T-helper 2 cell (primary cell): ENCODE results near the gene GGPS1.
"Not testable (repeated sequence)": the region's sequence is repeated elsewhere in the genome, so short reads cannot be mapped to it uniquely, and the experiment has no call there.

Experiments used
- DNase-seq, 5 experiments: peaks; one replicate each; pipeline versions ENCODE4 v3.0.0 to v3.0.0-alpha.2; 2012 to 2022

Gene GGPS1

GRCh38 chr1:235339746-235340145, 11.4 kb downstream of the GGPS1 start:
- peak in 1 of 5 experiments; percentile 30 for DNase-seq

GRCh38 chr1:235341334-235341733, 13.0 kb downstream of the GGPS1 start:
- no peak for DNase-seq

GRCh38 chr1:235342039-235342438, 13.7 kb downstream of the GGPS1 start:
- no peak for DNase-seq

GRCh38 chr1:235342471-235342870, 14.1 kb downstream of the GGPS1 start:
- DNase-seq, result no peak

- no peak for DNase-seq
Observed at GRCh38 chr1:235343726-235344125, 15.4 kb downstream of the GGPS1 start.

- DNase-seq, result no peak
Observed at GRCh38 chr1:235351441-235351840, 23.1 kb downstream of the GGPS1 start.

GRCh38 chr1:235351898-235352297, 23.5 kb downstream of the GGPS1 start:
- DNase-seq, result no peak

GRCh38 chr1:235357485-235358373, 29.4 kb downstream of the GGPS1 start:
- no peak for DNase-seq

GRCh38 chr1:235358899-235359298, 30.5 kb downstream of the GGPS1 start:
- no peak for DNase-seq

- DNase-seq, result not testable (repeated sequence)
Observed at GRCh38 chr1:235364189-235364588, 35.8 kb downstream of the GGPS1 start.

GRCh38 chr1:235366286-235366685, 37.9 kb downstream of the GGPS1 start:
- DNase-seq, result no peak

- DNase-seq, result peak; percentile 61 to 92 (median 76)
Observed at GRCh38 chr1:235367000-235367908, 38.9 kb downstream of the GGPS1 start, which contains the start of gene TBCE. TBCE (plus strand) TSS chr1:235367427; CDS start chr1:235380050, 12,623 bp downstream.

- no peak for DNase-seq
Observed at GRCh38 chr1:235368428-235368827, 40.1 kb downstream of the GGPS1 start.

GRCh38 chr1:235369802-235370201, 41.4 kb downstream of the GGPS1 start:
- no peak for DNase-seq

GRCh38 chr1:235375919-235376605, 47.7 kb downstream of the GGPS1 start:
- DNase-seq, result no peak

- DNase-seq, result not testable (repeated sequence)
Observed at GRCh38 chr1:235378134-235378735, 49.9 kb downstream of the GGPS1 start.

GRCh38 chr1:235381955-235382739, 53.8 kb downstream of the GGPS1 start:
- DNase-seq, result not testable (repeated sequence)

- not testable (repeated sequence) for DNase-seq
Observed at GRCh38 chr1:235385633-235386032, 57.3 kb downstream of the GGPS1 start.

- no peak for DNase-seq
Observed at GRCh38 chr1:235391874-235392273, 63.5 kb downstream of the GGPS1 start.
